LNCaP clone FGC (cell line): ENCODE data around the gene OXGR1.

Source experiments
- DNase-seq: peaks from one replicate; pipeline ENCODE4 v3.0.0-alpha.2; 2011; ENCODE audit warnings: low read depth
- H3K4me3 ChIP-seq: 2 replicates; pipeline ENCODE4 v1.5.1; 2011; ENCODE audit warnings: mild to moderate bottlenecking, low read depth, low read length, control low read depth
- CTCF ChIP-seq: IDR thresholded peaks from 2 replicates; pipeline ENCODE4 v1.5.1; 2012; ENCODE audit warnings: mild to moderate bottlenecking; ENCODE audit not compliant: control insufficient read depth, insufficient read depth; ENCODE audit errors: extremely low read depth

Gene OXGR1

DNA sequence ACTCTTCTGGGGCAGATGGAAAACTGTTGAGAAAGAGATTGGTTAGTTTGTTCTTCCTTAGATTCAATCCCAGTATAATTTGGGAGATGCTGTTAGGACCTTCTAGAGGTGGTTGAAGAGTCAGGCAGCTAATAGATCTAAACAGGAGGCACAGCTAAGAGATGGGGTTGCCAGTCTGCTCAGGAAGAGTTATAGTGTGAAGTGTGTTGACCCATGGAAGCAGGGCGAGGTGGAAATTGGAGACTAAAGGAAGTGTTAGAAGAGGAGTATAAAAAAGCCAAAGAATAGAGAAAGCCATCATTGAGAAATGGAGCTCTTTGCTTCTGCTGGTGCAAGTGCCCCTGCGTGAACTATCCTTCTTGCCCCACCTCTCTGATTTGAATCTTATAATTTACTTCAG is 3.8 kb upstream of the OXGR1 start:
- DNase-seq: no peak
- no peak for TF ChIP-seq CTCF
- H3K4me3 ChIP-seq: no peak overlapping the region

DNA sequence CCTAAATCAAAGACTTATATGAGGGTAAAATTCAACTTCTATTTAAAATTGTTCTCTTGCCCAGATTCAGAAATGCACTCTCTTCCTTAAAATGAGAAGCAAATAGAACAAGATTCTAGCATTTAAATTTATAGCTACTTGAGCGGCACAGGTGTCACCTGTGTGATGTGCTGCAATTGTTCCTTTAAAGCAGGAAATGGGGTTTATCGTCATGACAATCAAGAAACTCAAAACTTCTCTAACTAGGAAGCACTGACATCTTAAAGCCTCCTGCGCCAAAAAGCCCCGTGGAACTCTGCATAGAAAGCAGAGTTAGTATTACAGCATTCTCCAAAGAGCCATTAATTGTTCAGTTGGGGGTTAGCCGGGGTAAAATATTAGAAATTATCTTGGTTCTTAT is 2.6 kb upstream of the OXGR1 start:
- TF ChIP-seq CTCF: no peak
- DNase-seq: no peak
- no peak overlapping the region for H3K4me3 ChIP-seq

DNA sequence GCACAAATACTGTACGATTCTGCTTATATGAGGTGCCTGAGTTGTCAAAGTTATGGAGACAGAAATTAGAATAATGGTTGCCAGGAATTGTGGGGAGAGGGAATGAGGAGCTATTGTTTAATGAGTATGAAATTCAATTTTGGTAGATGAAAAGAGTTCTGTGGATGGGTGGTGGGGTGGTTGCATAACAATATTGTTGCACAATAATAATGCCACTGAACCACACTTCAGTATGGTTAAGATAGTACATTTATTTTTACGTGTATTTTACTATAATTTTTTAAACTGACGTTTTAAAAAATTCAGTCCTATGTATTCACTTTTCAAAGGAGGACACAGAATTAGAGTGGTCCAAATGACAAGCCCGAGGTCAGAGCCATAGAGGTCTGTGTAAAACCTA is 1.8 kb upstream of the OXGR1 start:
- no peak overlapping the region for H3K4me3 ChIP-seq
- no peak for DNase-seq
- TF ChIP-seq CTCF: no peak

- TF ChIP-seq CTCF: no peak
- H3K4me3 ChIP-seq: no peak overlapping the region
- no peak for DNase-seq
These were observed 575 bp upstream of the OXGR1 start for GRCh38 chr13:96994858-96995243.

DNA sequence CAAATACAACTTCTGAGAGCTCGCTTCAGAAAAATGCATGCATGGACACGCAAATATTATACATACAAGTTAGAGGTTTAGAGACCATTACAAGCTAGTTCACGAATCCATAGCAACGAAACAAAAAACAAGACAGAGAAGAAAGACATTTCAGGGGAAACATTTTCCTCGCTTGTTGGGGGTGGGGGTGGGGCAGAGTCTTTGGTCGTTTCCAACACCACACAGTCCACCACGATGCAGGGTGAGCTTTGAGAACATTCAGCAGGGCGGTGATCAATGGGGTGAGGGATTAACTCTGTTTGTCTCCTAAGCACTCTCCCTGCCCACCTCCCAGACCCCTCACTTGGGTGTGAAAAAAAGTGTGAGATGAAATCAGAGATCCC is 651 bp downstream of the OXGR1 start:
- no peak for TF ChIP-seq CTCF
- no peak for DNase-seq
- H3K4me3 ChIP-seq: no peak overlapping the region

DNA sequence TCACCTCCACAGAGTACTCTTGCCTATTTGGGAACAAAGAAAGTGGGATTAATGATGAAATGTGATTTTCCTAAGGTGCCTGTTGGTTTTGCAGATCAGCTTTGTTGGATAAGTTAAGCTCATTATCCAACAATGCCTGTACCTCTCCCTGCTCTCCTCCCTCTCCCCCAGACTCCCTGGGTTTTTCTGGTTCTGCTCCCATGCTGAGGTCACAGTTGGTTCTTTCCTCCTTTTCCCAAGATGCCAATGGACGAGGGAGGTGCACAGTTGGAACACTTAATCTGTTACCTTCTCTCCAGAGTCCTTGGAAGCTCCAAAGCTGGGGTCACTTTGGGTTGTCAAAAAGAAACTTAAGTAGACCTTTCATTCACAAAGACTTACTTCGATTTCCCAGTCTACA is 1.6 kb downstream of the OXGR1 start:
- TF ChIP-seq CTCF: no peak
- DNase-seq: no peak

GRCh38 chr13:96991072-96991471 is 3.2 kb downstream of the OXGR1 start:
- DNase-seq: no peak
- no peak for TF ChIP-seq CTCF
- H3K4me3 ChIP-seq: no peak overlapping the region

More for the DNA sequence above, 1.6 kb downstream of the OXGR1 start:
- no peak overlapping the region for H3K4me3 ChIP-seq
